Gastroesophageal sphincter (tissue), 3 donors: ENCODE measurements around the gene SMOC1.

ENCODE experiments used
- CTCF ChIP-seq, 4 experiments: fragments of 200-600 bp in 2 of 4; fragments of 450-650 bp in 2 of 4; sonication (generic) in 1 of 4; IDR thresholded peaks; one replicate each; pipeline ENCODE4 v1.5.1; 2017 to 2019; ENCODE audit warnings: antibody characterized with exemption in 4 of 4, mild to moderate bottlenecking in 2 of 4, moderate library complexity in 2 of 4
- EP300 ChIP-seq: sonication (generic); formaldehyde crosslinking; IDR thresholded peaks from one replicate; pipeline ENCODE4 v1.6.1; 2017; ENCODE audit warnings: antibody characterized with exemption, mild to moderate bottlenecking

GRCh38 chr14:69957986-69958385 lies 78.8 kb downstream of the SMOC1 start:
- TF ChIP-seq CTCF (IDR thresholded peaks at IDR 0.05) (no peak), EP300 (no peak)
